ENCODE data around the gene OR4E2. TPM values are rescaled to one million over a fixed set of nuclear protein-coding genes. Genes with fewer than 3 reads are reported as not detected.
"Not testable (repeated sequence)": the region's sequence is repeated elsewhere in the genome, so short reads cannot be mapped to it uniquely, and the experiment has no call there.

OR4E2 gene
- total RNA-seq, 1 experiment from 2014 or later = not detected

DNA sequence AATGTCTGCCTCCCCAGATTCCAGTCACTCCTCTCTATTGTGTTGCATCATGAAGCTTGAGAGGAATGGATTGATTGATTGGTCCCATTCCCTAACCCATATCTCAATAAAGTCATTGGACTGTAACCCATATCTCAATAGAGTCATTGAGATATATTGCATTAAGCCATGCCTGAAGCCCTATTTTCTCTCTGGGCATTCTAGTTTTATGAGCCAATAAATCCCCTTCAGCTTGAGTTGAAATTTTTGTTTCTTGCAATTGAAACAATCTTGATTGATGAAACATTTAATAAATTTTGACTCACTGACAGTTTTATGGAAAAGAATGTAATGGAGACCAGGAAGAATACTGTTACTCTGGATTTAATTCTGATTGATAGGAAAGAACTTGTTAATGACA lies 40.8 kb downstream of the OR4E2 start:
- DNase-seq (ENCODE audit: low read depth) = no peak

DNA sequence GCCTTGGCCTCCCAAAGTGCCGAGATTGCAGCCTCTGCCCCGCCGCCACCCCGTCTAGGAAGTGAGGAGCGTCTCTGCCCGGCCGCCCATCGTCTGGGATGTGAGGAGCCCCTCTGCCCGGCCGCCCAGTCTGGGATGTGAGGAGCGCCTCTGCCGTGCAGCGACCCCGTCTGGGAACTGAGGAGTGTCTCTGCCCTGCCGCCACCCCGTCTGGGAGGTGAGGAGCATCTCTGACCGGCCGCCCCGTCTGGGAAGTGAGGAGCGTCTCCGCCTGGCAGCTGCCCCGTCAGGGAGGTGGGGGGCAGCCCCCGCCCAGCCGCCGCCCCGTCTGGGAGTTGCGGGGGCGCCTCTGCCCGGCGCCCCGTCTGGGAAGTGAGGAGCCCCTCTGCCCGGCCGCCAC lies 44.0 kb downstream of the OR4E2 start:
- DNase-seq (ENCODE audit: low read depth) = not testable (repeated sequence)

DNA sequence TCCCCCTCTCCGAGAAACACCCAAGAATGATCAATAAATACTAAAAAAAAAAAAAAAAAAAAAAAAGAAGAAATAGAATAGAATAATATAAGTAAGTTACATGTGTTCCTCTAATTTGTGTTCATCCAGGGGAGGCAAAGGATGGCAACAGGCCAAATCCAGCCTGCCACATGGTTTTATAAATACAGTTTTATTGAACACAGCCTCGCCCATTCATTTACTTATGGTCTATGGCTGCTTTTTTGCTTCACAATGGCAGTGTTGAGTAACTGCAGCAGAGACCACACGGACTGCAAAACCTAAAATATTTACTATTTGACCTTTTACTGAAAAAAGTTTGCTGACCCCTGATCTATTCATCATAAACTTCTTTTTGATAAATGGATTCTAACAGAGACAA lies 44.9 kb downstream of the OR4E2 start:
- not testable (repeated sequence) for DNase-seq (ENCODE audit: low read depth)

DNA sequence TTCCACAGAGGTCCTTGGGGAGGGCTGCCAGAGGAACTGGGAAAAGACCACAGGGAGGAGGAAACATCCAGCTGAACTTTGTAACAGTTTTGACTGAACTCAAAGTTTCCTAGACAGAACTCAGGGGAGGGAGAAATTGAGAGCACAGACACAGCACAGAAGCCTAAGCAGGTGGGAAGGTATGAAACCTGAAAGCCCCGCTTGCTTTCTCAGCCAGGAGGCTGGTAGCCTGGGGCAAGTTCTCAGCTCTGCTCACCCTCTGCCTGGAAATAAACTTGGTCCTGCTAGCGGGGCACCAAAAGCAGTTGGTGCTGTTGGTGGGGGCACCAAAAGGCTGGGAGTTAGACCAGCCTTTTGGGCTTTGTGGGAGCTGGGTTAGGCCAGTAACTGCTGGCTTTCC lies 45.9 kb downstream of the OR4E2 start:
- no peak for DNase-seq (ENCODE audit: low read depth)

- DNase-seq (ENCODE audit: low read depth) = no peak
Observed at GRCh38 chr14:21702316-21702715, 48.7 kb downstream of the OR4E2 start.

- no peak for DNase-seq (ENCODE audit: low read depth)
Observed at GRCh38 chr14:21703357-21704326, 50.0 kb downstream of the OR4E2 start.

DNA sequence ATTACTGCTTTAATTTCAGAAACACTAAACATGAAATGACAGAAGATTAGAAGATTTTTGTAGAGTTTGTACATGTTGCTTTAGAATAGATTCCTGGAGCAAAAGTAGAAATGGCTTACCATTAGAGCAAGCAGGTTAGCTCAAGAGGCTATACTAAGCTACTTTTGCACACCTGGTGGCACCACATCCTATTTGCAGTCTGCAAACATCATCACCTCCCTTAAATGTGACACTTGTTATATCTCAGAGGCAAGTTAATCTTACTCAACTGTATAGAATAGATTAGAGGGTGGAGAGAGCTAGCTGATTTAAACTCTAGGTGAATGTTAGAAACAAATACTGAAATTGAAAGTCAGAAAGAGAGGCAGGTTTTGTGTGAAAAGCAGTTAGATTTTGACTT lies 50.7 kb downstream of the OR4E2 start:
- DNase-seq (ENCODE audit: low read depth) = no peak

DNA sequence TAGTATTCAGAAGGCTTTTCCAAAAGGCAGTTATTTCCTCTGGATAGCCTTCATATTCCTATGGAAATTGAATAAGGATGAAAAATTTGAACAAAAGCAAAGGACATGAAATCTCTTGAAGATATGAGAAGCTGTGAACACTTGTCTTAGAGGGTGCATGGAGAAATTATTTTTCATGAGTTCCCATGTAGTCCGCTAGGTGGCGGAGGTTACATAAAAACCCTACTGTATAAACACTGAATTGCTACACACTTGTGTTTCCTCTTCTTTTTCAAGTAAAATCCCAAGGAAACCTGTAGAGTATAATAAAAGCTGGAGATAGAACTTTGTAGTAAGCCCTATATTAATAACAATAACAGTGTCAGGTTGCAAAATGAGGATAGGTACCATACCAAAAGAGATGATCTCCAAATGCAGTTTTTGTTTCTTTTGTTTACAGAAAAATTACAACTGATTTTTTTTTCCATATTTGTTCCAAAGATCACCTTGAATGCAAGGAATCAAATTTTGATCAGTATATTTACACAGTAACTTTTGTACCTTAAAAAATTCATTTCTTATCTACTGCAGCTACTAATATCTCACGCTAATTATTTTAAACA lies 57.8 kb downstream of the OR4E2 start:
- DNase-seq (ENCODE audit: low read depth) = peak; percentile 12

GRCh38 chr14:21712036-21712435 lies 58.4 kb downstream of the OR4E2 start:
- no peak for DNase-seq (ENCODE audit: low read depth)

DNA sequence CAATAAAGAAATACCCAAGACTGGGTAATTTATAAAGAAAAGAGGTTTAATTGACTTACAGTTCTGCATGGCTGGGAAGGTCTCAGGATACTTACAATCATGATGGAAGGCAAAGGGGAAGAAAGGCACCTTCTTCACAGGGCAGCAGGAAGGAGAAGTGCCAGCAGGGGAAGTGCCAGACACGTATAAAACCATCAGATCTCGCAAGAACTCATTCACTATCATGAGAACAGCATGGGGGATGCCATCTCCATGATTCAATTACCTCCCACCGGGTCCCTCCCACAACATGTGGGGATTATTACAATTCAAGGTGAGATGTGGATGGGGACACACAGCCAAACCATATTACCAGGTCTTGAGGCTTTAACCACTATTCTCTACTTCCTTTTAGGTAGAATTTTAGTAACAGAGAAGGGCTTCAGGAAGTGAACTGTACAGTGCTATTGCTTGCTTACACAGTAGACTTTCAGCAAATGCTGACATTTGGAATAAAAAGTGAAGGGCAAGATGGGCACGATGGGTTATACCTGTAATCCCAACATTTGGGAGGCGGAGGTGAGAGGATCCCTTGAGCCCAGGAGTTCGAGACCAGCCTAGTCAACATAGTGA lies 60.8 kb downstream of the OR4E2 start:
- no peak for DNase-seq (ENCODE audit: low read depth)

Other genes starting within 250 kb of the OR4E2 start
- 26.7 and 55.9 TPM in 2 replicates for gene CHD8, start 197.7 kb upstream of the OR4E2 start, total RNA-seq (2014; rRNA removed; shearing (Covaris generic))
- 22.6 and 28.2 TPM in 2 replicates for gene RAB2B, start 176.9 kb upstream of the OR4E2 start, total RNA-seq (2014; rRNA removed; shearing (Covaris generic))
- gene TOX4, start 176.6 kb upstream of the OR4E2 start, total RNA-seq (2014; rRNA removed; shearing (Covaris generic)) = 18.5 and 40.5 TPM in 2 replicates
- gene METTL3, start 142.5 kb upstream of the OR4E2 start, total RNA-seq (2014; rRNA removed; shearing (Covaris generic)) = 31.0 and 35.0 TPM in 2 replicates
- gene SALL2, start 127.5 kb upstream of the OR4E2 start, total RNA-seq (2014; rRNA removed; shearing (Covaris generic)) = 1.1 and 2.3 TPM in 2 replicates
- not detected in 2 replicates for gene OR10G3, start 73.8 kb upstream of the OR4E2 start, total RNA-seq (2014; rRNA removed; shearing (Covaris generic))
- not detected in 2 replicates for gene OR10G2, start 18.9 kb upstream of the OR4E2 start, total RNA-seq (2014; rRNA removed; shearing (Covaris generic))
- not detected in 2 replicates for gene OR4E1, start 20.0 kb downstream of the OR4E2 start, total RNA-seq (2014; rRNA removed; shearing (Covaris generic))

Data from M059J (cell line).